Activated CD4-positive, alpha-beta T cell treated with anti-CD3 and anti-CD28 coated beads, Interleukin-2, amount 10 ng/mL, durations not matched to agents 24 days and 14 days (primary cell): ENCODE results near the gene MAP7D1. TPM values are rescaled to one million over a fixed set of nuclear protein-coding genes. Genes with fewer than 3 reads are reported as not detected.
"Not testable (repeated sequence)": the region's sequence is repeated elsewhere in the genome, so short reads cannot be mapped to it uniquely, and the experiment has no call there.

Experiments
- DNase-seq: peaks from one replicate; pipeline ENCODE4 v3.0.0; 2022
- H3K27ac Mint-ChIP-seq: one replicate; pipeline ENCODE4 v1.8.0; 2022; ENCODE audit warnings: mild to moderate bottlenecking, mixed read lengths
- H3K27me3 Mint-ChIP-seq: one replicate; pipeline ENCODE4 v1.8.0; 2022; ENCODE audit warnings: mixed read lengths
- H3K36me3 Mint-ChIP-seq: one replicate; pipeline ENCODE4 v1.8.0; 2022; ENCODE audit warnings: low read depth, mild to moderate bottlenecking, mixed read lengths
- H3K4me1 Mint-ChIP-seq: one replicate; pipeline ENCODE4 v1.8.0; 2021; ENCODE audit warnings: mixed read lengths
- H3K4me3 Mint-ChIP-seq: one replicate; pipeline ENCODE4 v1.8.0; 2022; ENCODE audit warnings: mild to moderate bottlenecking, moderate library complexity, mixed read lengths
- H3K9me3 Mint-ChIP-seq: one replicate; pipeline ENCODE4 v1.8.0; 2021; ENCODE audit warnings: mixed read lengths
- intact Hi-C: fragments of 100-400 bp; cut with micrococcal nuclease; formaldehyde crosslinking; loops from one replicate; pipeline ENCODE4 v1.15.1; 2023
- total RNA-seq: library from RNA; stranded (reverse); gene quantifications from 2 replicates; pipeline ENCODE4 v1.2.3, GENCODE V29; 2022

MAP7D1 gene
- total RNA-seq, 1 donor from 2014 or later = 170 TPM

DNA sequence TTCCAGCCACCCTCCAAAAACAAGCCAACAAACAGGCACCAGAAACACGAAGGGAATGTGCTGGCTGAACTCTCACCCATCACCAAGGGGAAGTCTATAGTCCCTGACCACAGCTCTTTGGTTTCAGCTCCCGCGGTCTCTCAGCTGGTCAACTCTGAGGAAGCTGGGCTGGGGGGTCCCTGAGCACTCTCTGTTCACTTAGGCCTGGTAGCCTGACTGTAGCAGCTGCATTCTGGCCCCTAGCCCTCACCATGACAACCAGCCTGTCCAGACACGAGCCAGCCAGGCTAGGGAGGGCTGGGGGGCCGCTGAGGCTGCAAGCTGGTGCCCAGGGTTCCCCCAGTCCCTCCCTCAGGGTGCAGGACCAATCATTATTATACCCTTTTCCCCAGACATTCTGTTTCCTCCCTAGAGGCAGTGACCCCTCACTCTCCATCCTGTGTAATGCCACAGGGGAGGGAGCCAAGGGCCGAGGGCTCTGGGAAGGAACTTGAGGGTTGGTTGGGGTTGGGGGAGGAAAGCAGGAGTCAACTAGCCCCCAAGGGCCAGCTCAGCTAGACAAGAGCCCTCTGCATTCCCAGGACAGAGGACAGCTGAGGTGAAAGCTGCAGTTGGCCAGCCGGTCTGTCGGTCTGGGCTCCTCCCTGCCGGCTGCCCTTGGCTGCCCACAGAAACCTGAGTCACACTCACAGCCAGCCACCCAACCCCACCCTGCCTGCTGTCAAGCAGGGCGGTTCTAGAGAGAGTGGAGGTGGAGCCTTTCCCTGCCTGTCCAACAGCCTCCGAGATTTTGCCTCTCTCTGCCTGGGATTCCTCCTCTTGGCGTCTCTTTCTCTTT is 5.4 kb upstream of the MAP7D1 start:
- H3K27me3 Mint-ChIP-seq = no peaks in the 10 kb centered on the region
- peak; percentile 94 for DNase-seq
- intact Hi-C loops = no loop called here
- H3K36me3 Mint-ChIP-seq = peaks cover 17% of the 10 kb centered on the region
- H3K4me1 Mint-ChIP-seq = peaks cover 58% of the 10 kb centered on the region
- H3K9me3 Mint-ChIP-seq = no peaks in the 10 kb centered on the region
- H3K4me3 Mint-ChIP-seq = peak overlapping the region; percentile 98
- H3K27ac Mint-ChIP-seq = peak overlapping the region; percentile 98

DNA sequence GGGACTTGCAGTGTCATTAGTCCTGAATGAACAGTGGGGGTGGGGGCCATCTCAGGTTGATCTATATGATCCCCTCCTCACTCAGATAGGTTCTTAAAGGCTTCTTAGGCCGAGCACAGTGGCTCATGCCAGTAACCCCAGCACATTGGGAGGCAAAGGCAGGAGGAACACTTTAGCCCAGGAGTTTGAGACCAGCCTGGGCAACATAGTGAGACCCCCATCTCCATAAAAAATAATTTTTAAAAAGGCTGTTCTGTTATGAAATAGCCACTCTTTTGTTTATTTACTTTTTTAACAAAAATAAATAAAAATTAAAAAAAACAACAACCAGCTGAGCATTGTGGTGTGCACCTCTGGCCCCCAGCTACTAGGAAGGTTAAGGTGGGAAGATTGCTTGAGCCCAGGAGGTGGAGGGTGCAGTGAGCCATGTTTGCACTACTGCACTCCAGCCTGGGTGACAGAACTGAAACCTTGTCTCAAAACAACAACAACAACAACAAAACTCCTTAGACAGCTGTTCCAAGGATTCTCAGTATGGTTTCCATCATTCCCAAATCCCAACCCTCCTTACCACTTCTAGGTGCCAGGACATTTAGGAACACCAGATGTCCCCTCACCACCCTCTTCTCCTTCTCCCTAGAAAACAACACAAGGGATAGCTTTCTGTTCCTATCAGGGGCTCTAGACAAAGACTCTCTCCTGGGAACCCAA is 4.7 kb upstream of the MAP7D1 start:
- H3K4me1 Mint-ChIP-seq = peaks cover 58% of the 10 kb centered on the region
- intact Hi-C loops = no loop called here
- H3K36me3 Mint-ChIP-seq = peaks cover 17% of the 10 kb centered on the region

DNA sequence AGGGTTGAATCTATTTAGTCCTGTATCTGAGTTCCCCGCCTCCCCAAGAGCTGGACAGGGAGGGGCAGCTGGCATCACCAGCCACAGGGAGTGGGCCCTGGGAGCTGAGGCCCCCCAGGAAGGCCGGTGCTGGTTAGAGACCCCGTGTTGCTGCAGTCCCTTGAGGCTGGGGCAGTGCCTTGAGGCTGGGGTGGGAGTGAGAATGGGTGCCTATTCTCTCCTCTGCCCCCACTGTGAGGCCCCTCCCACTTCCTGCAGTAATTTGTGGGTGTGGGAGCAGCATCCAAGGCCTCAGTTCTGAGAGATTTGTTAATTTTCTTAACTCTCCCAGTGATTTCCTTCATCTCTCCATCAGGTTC is 4.1 kb upstream of the MAP7D1 start:
- Mint-ChIP-seq H3K4me3 (peak overlapping the region; percentile 71), H3K9me3 (no peaks in the 10 kb centered on the region)
- intact Hi-C loops = no loop called here

More for the DNA sequence above, 4.7 kb upstream of the MAP7D1 start:
- no peaks in the 10 kb centered on the region for H3K9me3 Mint-ChIP-seq
- peak; percentile 62 for DNase-seq
- peak overlapping the region; percentile 98 for H3K4me3 Mint-ChIP-seq
- H3K27ac Mint-ChIP-seq = peak overlapping the region; percentile 98
- H3K27me3 Mint-ChIP-seq = no peaks in the 10 kb centered on the region

DNA sequence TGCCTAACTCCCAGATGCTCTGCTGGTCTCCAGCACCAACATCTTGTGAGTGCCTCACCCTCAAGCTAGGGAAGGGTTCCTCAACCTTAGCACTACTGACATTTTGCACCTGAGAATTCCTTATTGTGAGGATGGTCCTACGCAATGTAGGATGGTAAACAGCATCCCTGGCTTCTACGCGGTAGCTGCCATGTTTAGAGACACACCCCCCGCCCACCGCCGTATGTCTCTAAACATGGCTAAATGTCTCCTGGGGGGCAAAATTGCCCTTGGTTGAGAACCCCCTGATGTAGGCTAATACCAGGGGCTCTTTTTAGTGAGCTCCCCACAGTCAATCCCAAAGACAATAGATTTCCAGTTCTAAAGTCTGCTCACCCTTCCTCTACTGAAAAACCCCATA is 2.5 kb upstream of the MAP7D1 start:
- H3K4me1 Mint-ChIP-seq = peaks cover 60% of the 10 kb centered on the region

More for the DNA sequence above, 4.1 kb upstream of the MAP7D1 start:
- DNase-seq = peak; percentile 90
- peaks cover 58% of the 10 kb centered on the region for H3K4me1 Mint-ChIP-seq
- peak overlapping the region; percentile 68 for H3K27ac Mint-ChIP-seq
- H3K27me3 Mint-ChIP-seq = no peaks in the 10 kb centered on the region
- H3K36me3 Mint-ChIP-seq = peaks cover 20% of the 10 kb centered on the region

GRCh38 chr1:36154335-36154734 is 1.6 kb upstream of the MAP7D1 start:
- Mint-ChIP-seq H3K4me1 (peaks cover 63% of the 10 kb centered on the region), H3K36me3 (peaks cover 20% of the 10 kb centered on the region), H3K4me3 (peak overlapping the region; percentile 90), H3K27me3 (no peaks in the 10 kb centered on the region), H3K9me3 (no peaks in the 10 kb centered on the region), H3K27ac (peak overlapping the region; percentile 59)
- intact Hi-C loops = no loop called here
- peak; percentile 59 for DNase-seq

More for the DNA sequence above, 2.5 kb upstream of the MAP7D1 start:
- Mint-ChIP-seq H3K27ac (peak overlapping the region; percentile 52), H3K36me3 (peaks cover 20% of the 10 kb centered on the region), H3K4me3 (peak overlapping the region; percentile 36), H3K9me3 (no peaks in the 10 kb centered on the region), H3K27me3 (no peaks in the 10 kb centered on the region)
- DNase-seq = peak; percentile 56
- intact Hi-C loops = no loop called here

GRCh38 chr1:36154765-36155407 is 1.1 kb upstream of the MAP7D1 start:
- Mint-ChIP-seq H3K27ac (peak overlapping the region; percentile 92), H3K9me3 (no peaks in the 10 kb centered on the region), H3K4me3 (peak overlapping the region; percentile 90), H3K27me3 (no peaks in the 10 kb centered on the region), H3K36me3 (peaks cover 23% of the 10 kb centered on the region), H3K4me1 (peaks cover 65% of the 10 kb centered on the region)
- peak; percentile 61 for DNase-seq
- intact Hi-C loops = loop anchor here (1.0 to 5.0 kb wide), 2 partner anchors 69 to 1322 kb away; partner anchors contain the start of gene THRAP3

- Mint-ChIP-seq H3K9me3 (no peaks in the 10 kb centered on the region), H3K4me1 (peaks cover 65% of the 10 kb centered on the region)
These were observed 562 bp downstream of the MAP7D1 start for GRCh38 chr1:36156329-36157114.

GRCh38 chr1:36157115-36157903 is 1.3 kb downstream of the MAP7D1 start:
- no peaks in the 10 kb centered on the region for H3K9me3 Mint-ChIP-seq
- H3K4me3 Mint-ChIP-seq = peak overlapping the region; percentile 96
- H3K36me3 Mint-ChIP-seq = peaks cover 28% of the 10 kb centered on the region
- peak overlapping the region; percentile 96 for H3K27ac Mint-ChIP-seq
- DNase-seq = peak; percentile 69
- H3K4me1 Mint-ChIP-seq = peaks cover 66% of the 10 kb centered on the region
- H3K27me3 Mint-ChIP-seq = no peaks in the 10 kb centered on the region
- intact Hi-C loops = loop anchor here (5.0 kb wide), 1 partner anchor 1320 kb away; no protein-coding TSS in a partner anchor

More at GRCh38 chr1:36156329-36157114, 562 bp downstream of the MAP7D1 start:
- intact Hi-C loops = loop anchor here (5.0 kb wide), 1 partner anchor 1321 kb away; no protein-coding TSS in a partner anchor
- Mint-ChIP-seq H3K27ac (peak overlapping the region; percentile 96), H3K27me3 (no peaks in the 10 kb centered on the region), H3K36me3 (peaks cover 24% of the 10 kb centered on the region), H3K4me3 (peak overlapping the region; percentile 96)
- peak; percentile 90 for DNase-seq

GRCh38 chr1:36157973-36158826 is 2.2 kb downstream of the MAP7D1 start:
- peak; percentile 69 for DNase-seq
- Mint-ChIP-seq H3K4me1 (peaks cover 67% of the 10 kb centered on the region), H3K36me3 (peaks cover 31% of the 10 kb centered on the region), H3K27ac (peak overlapping the region; percentile 96), H3K9me3 (no peaks in the 10 kb centered on the region), H3K4me3 (peak overlapping the region; percentile 96), H3K27me3 (no peaks in the 10 kb centered on the region)
- intact Hi-C loops = loop anchor here (5.0 kb wide), 1 partner anchor 1319 kb away; no protein-coding TSS in a partner anchor

- not testable (repeated sequence) for DNase-seq, H3K27me3 Mint-ChIP-seq, H3K9me3 Mint-ChIP-seq
- Mint-ChIP-seq H3K4me1 (peaks cover 63% of the 10 kb centered on the region), H3K4me3 (peak overlapping the region; percentile 96), H3K27ac (peak overlapping the region; percentile 99), H3K36me3 (peaks cover 31% of the 10 kb centered on the region)
- intact Hi-C loops = loop anchor here (5.0 kb wide), 1 partner anchor 1318 kb away; no protein-coding TSS in a partner anchor
These were observed 2.9 kb downstream of the MAP7D1 start for GRCh38 chr1:36158827-36159252.

DNA sequence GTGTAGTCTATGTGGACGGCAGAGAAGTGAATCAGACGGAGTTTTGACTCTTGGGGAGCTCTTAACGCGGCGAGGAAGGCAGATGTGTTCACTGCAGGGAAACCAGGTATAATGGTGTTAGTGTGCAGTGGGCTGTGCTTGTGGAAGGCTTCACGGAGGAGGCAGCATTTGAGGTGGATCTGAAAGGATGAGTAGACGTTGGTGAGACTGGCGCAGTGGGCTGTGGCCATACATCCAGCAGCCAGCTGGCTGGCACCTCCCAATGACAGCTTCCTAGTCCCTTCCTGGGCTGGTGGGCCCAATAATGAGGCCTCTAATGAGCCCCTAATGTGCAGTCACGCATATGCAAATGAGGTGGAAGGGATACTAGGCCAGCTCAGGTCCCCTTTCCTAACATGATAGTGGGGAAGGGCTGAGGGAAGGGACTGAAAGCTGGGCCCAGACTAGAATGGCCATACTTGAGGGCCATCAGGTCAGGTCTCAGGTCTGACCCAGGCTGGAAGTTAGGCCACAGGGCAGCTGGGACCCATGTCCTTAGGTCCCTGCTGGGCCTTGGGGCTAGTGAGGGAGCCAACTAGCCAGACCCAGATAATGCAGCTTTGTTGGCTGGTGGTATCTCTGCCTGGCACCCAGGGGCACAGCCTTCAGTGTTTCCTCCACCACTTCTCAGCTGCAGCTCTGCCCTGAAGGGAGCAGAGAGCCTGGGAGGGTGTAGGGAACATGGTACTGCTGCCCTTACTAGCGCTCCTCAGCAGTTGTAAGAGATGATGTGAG is 3.8 kb downstream of the MAP7D1 start:
- DNase-seq = no peak
- H3K36me3 Mint-ChIP-seq = peaks cover 38% of the 10 kb centered on the region
- peaks cover 63% of the 10 kb centered on the region for H3K4me1 Mint-ChIP-seq
- H3K27ac Mint-ChIP-seq = peak overlapping the region; percentile 99
- H3K9me3 Mint-ChIP-seq = no peaks in the 10 kb centered on the region
- H3K27me3 Mint-ChIP-seq = no peaks in the 10 kb centered on the region
- intact Hi-C loops = loop anchor here (1.0 to 5.0 kb wide), 2 partner anchors 10 to 1318 kb away; partner anchors contain the start of gene TRAPPC3
- H3K4me3 Mint-ChIP-seq = peak overlapping the region; percentile 88
